ENCODE measurements around the gene EDC3.

DNA sequence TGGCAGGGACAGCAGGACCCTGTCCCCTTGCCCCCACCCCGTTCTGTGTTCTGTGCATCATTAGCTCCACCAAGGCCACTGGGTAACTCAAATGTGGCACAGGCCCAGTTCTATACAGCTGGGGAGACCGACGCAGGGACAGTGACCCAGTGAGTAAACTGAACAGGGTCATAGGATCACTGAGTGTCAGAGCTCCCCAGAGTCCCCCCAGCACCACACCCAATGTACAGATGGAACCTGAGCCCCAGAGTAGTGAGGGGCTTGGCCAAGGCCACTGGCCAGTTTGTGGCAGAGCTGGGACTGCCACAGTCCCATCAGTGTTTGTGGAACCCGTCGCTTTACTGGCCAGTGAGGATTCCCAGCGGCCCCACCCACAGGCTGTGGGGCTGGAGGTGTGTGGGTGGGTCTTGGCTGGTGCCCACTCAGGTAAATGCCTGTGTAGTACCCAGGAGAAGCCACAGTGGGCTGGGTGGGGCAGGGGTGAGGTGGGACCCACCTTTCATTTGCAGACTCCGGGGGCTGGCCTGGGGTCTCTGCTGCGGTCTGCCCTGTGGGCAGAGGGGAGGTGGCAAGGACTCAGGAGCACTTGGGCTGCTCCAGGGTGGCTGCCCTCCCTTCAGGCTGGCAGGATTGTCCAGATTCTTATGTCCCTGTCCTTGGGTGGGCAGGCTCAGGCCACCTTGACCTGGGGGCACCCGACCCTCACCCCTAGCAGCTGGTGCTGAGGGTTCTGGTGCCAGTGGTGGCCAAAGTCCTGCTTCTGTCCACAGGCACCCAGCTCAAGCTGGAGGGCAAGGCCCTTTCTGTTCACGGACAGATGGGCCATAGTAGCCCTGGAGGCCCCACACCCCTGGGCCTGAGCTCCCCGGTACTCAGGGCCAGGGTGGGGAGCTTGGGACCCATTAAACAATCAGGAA, 91.8 kb downstream of the EDC3 start:
- TF ChIP-seq, protein P1, sequence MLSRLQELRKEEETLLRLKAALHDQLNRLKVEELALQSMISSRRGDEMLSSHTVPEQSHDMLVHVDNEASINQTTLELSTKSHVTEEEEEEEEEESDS (CRISPR knock-in tag; IDR thresholded peaks at IDR 0.05) = no peak
- TF ChIP-seq GTF2F1 (IDR thresholded peaks at IDR 0.05; ENCODE audit: low read depth, low read length) = no peak
- TF ChIP-seq, protein P2, sequence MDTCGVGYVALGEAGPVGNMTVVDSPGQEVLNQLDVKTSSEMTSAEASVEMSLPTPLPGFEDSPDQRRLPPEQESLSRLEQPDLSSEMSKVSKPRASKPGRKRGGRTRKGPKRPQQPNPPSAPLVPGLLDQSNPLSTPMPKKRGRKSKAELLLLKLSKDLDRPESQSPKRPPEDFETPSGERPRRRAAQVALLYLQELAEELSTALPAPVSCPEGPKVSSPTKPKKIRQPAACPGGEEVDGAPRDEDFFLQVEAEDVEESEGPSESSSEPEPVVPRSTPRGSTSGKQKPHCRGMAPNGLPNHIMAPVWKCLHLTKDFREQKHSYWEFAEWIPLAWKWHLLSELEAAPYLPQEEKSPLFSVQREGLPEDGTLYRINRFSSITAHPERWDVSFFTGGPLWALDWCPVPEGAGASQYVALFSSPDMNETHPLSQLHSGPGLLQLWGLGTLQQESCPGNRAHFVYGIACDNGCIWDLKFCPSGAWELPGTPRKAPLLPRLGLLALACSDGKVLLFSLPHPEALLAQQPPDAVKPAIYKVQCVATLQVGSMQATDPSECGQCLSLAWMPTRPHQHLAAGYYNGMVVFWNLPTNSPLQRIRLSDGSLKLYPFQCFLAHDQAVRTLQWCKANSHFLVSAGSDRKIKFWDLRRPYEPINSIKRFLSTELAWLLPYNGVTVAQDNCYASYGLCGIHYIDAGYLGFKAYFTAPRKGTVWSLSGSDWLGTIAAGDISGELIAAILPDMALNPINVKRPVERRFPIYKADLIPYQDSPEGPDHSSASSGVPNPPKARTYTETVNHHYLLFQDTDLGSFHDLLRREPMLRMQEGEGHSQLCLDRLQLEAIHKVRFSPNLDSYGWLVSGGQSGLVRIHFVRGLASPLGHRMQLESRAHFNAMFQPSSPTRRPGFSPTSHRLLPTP (IDR thresholded peaks at IDR 0.05; ENCODE audit: borderline replicate concordance, extremely low read depth, insufficient read length) = no peak

All from K562 (cell line).